RWPE1 (cell line): Measurements from ENCODE around the gene IRX4.
"Not testable (repeated sequence)": the region's sequence is repeated elsewhere in the genome, so short reads cannot be mapped to it uniquely, and the experiment has no call there.

Source experiments
- CTCF ChIA-PET: fragments of 350-600 bp; sonication (Branson Sonifier 250); formaldehyde crosslinking; extraction: SDS; loops from one replicate; lab custom pipeline; 2021; lab: Yijun Ruan, JAX
- POLR2A ChIA-PET: fragments of 400-600 bp; formaldehyde crosslinking; extraction: SDS; loops from one replicate; lab custom pipeline; 2020; ENCODE audit warnings: antibody characterized with exemption; ENCODE audit not compliant: low non-redundant PET; lab: Yijun Ruan, JAX
- DNase-seq: peaks from one replicate; pipeline ENCODE4 v3.0.0; 2012; ENCODE audit warnings: low spot score
- H3K27ac ChIP-seq: fragments of 450-650 bp; 2 replicates; pipeline ENCODE4 v1.5.1; 2017
- TF ChIP-seq, protein P1 (sequence below): fragments of 450-650 bp; conservative IDR thresholded peaks from 2 replicates; pipeline ENCODE4 v1.5.1; 2017; ENCODE audit warnings: low read depth, mild to moderate bottlenecking

The IRX4 gene

DNA sequence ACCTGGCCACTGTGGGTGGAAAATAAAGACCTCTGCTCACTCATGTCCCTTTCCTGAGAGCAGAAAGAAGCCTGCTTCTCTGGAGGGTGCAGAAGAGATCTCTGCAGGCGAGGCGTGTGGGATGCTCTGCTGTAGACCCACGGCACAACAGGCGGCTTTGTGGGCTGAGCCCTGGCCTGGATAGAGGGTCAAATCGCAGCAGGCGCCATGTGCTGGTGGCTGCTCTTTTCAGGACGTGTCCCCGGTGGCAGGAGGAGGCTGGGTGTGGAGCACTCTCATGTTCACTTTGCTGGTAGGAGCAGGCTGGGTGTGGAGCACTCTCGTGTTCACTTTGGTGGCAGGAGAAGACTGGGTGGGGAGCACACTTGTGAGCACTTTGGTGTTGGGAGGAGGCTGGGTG, 35.1 kb downstream of the IRX4 start:
- ChIA-PET POLR2A (no interaction called here), CTCF (no interaction called here)
- TF ChIP-seq, protein P1, sequence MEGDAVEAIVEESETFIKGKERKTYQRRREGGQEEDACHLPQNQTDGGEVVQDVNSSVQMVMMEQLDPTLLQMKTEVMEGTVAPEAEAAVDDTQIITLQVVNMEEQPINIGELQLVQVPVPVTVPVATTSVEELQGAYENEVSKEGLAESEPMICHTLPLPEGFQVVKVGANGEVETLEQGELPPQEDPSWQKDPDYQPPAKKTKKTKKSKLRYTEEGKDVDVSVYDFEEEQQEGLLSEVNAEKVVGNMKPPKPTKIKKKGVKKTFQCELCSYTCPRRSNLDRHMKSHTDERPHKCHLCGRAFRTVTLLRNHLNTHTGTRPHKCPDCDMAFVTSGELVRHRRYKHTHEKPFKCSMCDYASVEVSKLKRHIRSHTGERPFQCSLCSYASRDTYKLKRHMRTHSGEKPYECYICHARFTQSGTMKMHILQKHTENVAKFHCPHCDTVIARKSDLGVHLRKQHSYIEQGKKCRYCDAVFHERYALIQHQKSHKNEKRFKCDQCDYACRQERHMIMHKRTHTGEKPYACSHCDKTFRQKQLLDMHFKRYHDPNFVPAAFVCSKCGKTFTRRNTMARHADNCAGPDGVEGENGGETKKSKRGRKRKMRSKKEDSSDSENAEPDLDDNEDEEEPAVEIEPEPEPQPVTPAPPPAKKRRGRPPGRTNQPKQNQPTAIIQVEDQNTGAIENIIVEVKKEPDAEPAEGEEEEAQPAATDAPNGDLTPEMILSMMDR = no peak
- no peak for DNase-seq
- H3K27ac ChIP-seq = no peak overlapping the region

DNA sequence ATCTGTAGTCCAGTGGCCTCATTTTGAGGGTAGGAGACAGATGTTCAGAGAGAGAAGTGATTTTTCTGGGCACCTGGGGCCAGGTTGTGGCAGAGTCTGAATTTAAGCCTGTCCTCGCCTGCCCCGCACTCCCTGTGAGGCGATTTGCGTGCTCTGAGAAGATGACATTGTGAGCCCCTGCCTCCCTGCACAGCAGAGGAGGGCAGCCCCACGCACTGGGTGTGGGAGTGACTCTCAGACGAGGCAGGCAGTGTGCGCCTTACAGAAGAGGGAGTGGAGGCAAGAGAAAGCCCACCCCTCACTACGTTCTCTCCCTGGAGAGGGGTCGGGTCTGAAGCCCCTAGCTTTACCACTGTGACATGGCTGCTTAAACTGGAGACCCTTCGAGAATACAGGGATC, 35.7 kb downstream of the IRX4 start:
- H3K27ac ChIP-seq = no peak overlapping the region

DNA sequence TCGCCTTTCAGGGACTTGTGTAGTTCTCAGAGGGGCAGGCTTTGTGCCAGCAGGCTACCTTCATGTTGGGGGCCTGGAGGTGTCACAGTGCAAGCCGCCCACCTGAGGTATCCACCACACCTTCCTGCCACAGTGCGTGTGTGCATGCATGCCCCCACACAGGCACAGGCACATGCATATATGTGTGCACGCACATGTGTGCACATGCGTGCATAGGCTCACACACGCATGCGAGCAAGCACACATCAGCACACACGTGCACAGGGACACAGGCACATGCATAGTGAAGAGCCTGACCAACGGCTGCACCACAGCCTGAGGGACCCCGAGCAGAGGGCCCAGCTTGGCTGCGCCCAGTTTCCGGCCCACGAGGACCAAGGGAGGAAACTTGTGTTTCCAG, 36.1 kb downstream of the IRX4 start:
- TF ChIP-seq, protein P1 = no peak
- DNase-seq = no peak
- POLR2A ChIA-PET = no interaction called here
- CTCF ChIA-PET = interaction anchor here (0.5 kb wide), 1 partner anchor 1215 kb away, joined by 3 read pairs; no protein-coding TSS in a partner anchor
- H3K27ac ChIP-seq = no peak overlapping the region

More for the DNA sequence above, 35.7 kb downstream of the IRX4 start:
- no peak for DNase-seq
- CTCF ChIA-PET = no interaction called here
- POLR2A ChIA-PET = no interaction called here
- TF ChIP-seq, protein P1 = no peak

DNA sequence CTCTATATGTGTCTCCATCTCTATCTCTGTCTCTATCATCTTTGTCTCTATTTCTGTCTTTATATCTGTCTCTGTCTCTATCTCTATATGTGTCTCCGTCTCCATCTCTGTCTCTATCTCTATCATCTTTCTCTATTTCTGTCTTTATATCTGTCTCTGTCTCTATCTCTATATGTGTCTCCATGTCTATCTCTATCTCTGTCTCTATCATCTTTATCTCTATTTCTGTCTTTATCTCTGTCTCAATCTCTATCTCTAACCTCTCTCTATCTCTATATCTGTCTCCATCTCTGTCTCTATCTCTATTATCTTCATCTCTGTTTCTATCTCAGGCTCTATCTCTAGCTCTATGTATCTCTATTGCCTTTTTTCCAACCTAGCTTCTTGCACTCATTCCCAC, 37.0 kb downstream of the IRX4 start:
- CTCF ChIA-PET = no interaction called here
- TF ChIP-seq, protein P1 = no peak
- DNase-seq = no peak

DNA sequence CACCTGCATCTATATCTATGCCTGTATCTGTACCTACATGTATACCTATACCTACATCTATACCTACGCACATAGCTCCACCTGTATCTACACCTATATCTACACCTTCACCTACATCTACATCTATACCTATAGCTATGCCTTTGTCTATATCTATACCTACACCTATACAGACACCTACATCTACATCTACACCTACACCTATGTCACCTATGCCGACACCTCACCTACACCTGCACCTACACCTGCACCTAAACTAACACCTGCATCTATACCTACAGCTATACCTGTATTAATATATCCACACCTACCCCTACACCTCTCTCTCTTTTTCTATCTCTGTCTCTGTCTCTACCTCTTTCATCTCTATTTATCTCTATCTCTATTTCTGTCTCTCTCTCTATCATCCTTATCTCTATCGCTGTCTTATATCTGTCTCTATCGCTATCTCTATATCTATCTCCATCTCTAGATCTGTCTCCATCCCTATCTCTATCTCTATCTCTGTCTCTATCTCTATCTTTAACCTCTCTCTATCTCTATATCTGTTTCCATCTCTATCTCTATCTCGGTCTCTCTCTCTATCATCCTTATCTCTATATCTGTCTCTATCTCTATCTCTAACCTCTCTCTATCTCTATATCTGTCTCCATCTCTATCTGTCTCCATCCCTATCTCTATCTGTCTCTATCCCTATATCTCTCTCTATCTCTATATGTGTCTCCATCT, 37.9 kb downstream of the IRX4 start:
- TF ChIP-seq, protein P1 = no peak
- ChIA-PET POLR2A (no interaction called here), CTCF (no interaction called here)
- H3K27ac ChIP-seq = no peak overlapping the region
- no peak for DNase-seq

More for the DNA sequence above, 37.0 kb downstream of the IRX4 start:
- H3K27ac ChIP-seq = no peak overlapping the region
- POLR2A ChIA-PET = no interaction called here

DNA sequence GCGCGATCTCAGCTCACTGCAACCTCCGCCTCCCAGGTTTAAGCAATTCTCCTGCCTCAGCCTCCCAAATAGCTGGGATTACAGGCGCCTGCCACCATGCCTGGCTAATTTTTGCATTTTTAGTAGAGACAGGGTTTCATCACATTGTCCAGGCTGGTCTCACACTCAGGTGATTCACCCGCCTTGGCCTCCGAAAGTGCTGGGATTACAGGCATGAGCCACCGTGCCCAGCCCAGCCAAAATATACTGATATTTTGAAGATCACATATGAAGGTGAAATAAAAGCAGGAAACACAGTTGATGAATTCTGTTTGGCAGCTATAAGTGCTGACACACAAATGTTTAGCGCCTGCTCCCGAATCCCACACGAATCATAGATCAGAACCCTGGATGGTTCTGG, 39.0 kb downstream of the IRX4 start:
- POLR2A ChIA-PET, CTCF ChIA-PET: not testable (repeated sequence)

DNA sequence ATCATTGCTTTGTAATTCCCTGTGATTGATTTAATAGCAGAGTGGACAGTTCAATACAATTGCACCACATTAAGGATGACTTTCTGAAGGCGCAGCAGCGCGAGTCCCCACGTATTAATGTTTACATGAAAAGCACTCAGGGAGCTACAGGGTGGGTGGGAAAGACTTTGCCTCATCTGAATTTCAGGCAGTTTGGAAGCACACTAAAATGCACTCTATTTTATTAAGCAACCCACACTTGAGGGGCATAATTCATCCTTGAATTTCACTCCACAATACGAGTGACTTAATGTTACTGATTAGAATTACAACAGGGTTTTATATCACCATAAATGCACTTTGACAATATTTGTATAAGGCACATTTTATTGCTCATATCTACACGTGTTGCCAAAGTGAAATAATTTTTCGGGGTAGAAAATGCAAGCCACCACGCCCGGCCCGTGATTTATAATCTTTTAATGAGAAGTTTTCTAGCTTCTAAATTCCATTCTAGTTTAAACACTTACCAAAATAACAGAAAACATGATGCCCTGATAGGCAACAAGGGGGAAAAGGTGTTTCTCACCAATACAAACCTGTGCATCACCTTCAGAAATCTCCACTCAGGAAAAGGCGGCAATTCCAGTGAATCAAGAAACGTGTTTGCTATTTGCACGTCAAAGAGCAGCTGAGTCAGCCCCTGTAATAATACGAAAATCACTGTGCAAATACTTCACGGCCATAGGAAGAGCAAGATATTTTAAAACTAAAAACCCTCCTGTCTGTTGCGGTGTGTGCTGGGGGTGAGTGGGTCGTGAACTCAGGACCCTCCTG, 40.5 kb downstream of the IRX4 start:
- ChIA-PET POLR2A (no interaction called here), CTCF (interaction anchor here (0.5 to 0.6 kb wide), 2 partner anchors 1158 to 1828 kb away, joined by 3 to 5 read pairs; no protein-coding TSS in a partner anchor)
- no peak for DNase-seq
- H3K27ac ChIP-seq = no peak overlapping the region
- TF ChIP-seq, protein P1 = no peak

More for the DNA sequence above, 39.0 kb downstream of the IRX4 start:
- not testable (repeated sequence) for H3K27ac ChIP-seq, DNase-seq
